ENCODE results near the gene KLF1. TPM values are rescaled to one million over a fixed set of nuclear protein-coding genes. Genes with fewer than 3 reads are reported as not detected.

KLF1 gene
- total RNA-seq, 3 donors from 2014 or later, result 0.55 to 0.92 (median 0.68) TPM

- H3K27me3 Mint-ChIP-seq (ENCODE audit: low read depth), result peaks cover 75% of the 10 kb centered on the region
- no peaks in the 10 kb centered on the region for H3K9me3 Mint-ChIP-seq
- H3K36me3 Mint-ChIP-seq (ENCODE audit: insufficient read depth), result no peaks in the 10 kb centered on the region
- H3K4me1 Mint-ChIP-seq (ENCODE audit: low read depth), result peaks cover 24% of the 10 kb centered on the region
- DNase-seq (no peak), ATAC-seq (no peak)
- no peak overlapping the region for H3K4me3 Mint-ChIP-seq
These were observed 45.9 kb downstream of the KLF1 start for GRCh38 chr19:12841094-12841493.

GRCh38 chr19:12840091-12841079 is 46.6 kb downstream of the KLF1 start:
- no peak overlapping the region for H3K4me3 Mint-ChIP-seq
- ATAC-seq, result peak; percentile 16
- H3K9me3 Mint-ChIP-seq, result no peaks in the 10 kb centered on the region
- no peak for DNase-seq
- no peaks in the 10 kb centered on the region for H3K36me3 Mint-ChIP-seq (ENCODE audit: insufficient read depth)
- H3K27me3 Mint-ChIP-seq (ENCODE audit: low read depth), result peaks cover 80% of the 10 kb centered on the region
- peaks cover 24% of the 10 kb centered on the region for H3K4me1 Mint-ChIP-seq (ENCODE audit: low read depth)

GRCh38 chr19:12838886-12839756 is 47.9 kb downstream of the KLF1 start:
- Mint-ChIP-seq H3K9me3 (no peaks in the 10 kb centered on the region), H3K36me3 (ENCODE audit: insufficient read depth) (no peaks in the 10 kb centered on the region), H3K4me1 (ENCODE audit: low read depth) (peaks cover 29% of the 10 kb centered on the region), H3K4me3 (peak overlapping the region; percentile 48), H3K27me3 (ENCODE audit: low read depth) (peaks cover 83% of the 10 kb centered on the region)
- DNase-seq, result no peak
- peak; percentile 31 to 33 for ATAC-seq

GRCh38 chr19:12838182-12838885 is 48.7 kb downstream of the KLF1 start, which contains the start of gene MAST1:
Gene MAST1 (plus strand): TSS chr19:12838515. CDS start chr19:12838573, 58 bp downstream.
- no peaks in the 10 kb centered on the region for H3K9me3 Mint-ChIP-seq
- DNase-seq (peak; percentile 34), ATAC-seq (peak; percentile 64 to 68)
- peaks cover 80% of the 10 kb centered on the region for H3K27me3 Mint-ChIP-seq (ENCODE audit: low read depth)
- H3K36me3 Mint-ChIP-seq (ENCODE audit: insufficient read depth), result no peaks in the 10 kb centered on the region
- peaks cover 30% of the 10 kb centered on the region for H3K4me1 Mint-ChIP-seq (ENCODE audit: low read depth)
- H3K4me3 Mint-ChIP-seq, result peak within 1 kb of the TSS; percentile 48

GRCh38 chr19:12837225-12837624 is 49.8 kb downstream of the KLF1 start:
- H3K36me3 Mint-ChIP-seq (ENCODE audit: insufficient read depth), result no peaks in the 10 kb centered on the region
- no peaks in the 10 kb centered on the region for H3K9me3 Mint-ChIP-seq
- DNase-seq (no peak), ATAC-seq (peak; percentile 25 to 35)
- no peak overlapping the region for H3K4me3 Mint-ChIP-seq
- H3K4me1 Mint-ChIP-seq (ENCODE audit: low read depth), result peaks cover 37% of the 10 kb centered on the region
- H3K27me3 Mint-ChIP-seq (ENCODE audit: low read depth), result peaks cover 80% of the 10 kb centered on the region

GRCh38 chr19:12836529-12836863 is 50.5 kb downstream of the KLF1 start:
- no peak overlapping the region for H3K4me3 Mint-ChIP-seq
- peaks cover 38% of the 10 kb centered on the region for H3K4me1 Mint-ChIP-seq (ENCODE audit: low read depth)
- no peaks in the 10 kb centered on the region for H3K36me3 Mint-ChIP-seq (ENCODE audit: insufficient read depth)

GRCh38 chr19:12834976-12835757 is 51.8 kb downstream of the KLF1 start:
- Mint-ChIP-seq H3K4me3 (no peak overlapping the region), H3K4me1 (ENCODE audit: low read depth) (peaks cover 29% of the 10 kb centered on the region), H3K27me3 (ENCODE audit: low read depth) (peaks cover 81% of the 10 kb centered on the region), H3K36me3 (ENCODE audit: insufficient read depth) (no peaks in the 10 kb centered on the region), H3K9me3 (no peaks in the 10 kb centered on the region)
- ATAC-seq, result no peak
- DNase-seq, result no peak

More at GRCh38 chr19:12836529-12836863, 50.5 kb downstream of the KLF1 start:
- Mint-ChIP-seq H3K9me3 (no peaks in the 10 kb centered on the region), H3K27me3 (ENCODE audit: low read depth) (peaks cover 81% of the 10 kb centered on the region)
- no peak for DNase-seq
- no peak for ATAC-seq

GRCh38 chr19:12834566-12834943 is 52.4 kb downstream of the KLF1 start, which contains the start of gene RTBDN:
Gene RTBDN (minus strand): TSS chr19:12834579. CDS start chr19:12829979, 4,600 bp downstream.
- H3K9me3 Mint-ChIP-seq, result no peaks in the 10 kb centered on the region
- H3K4me1 Mint-ChIP-seq (ENCODE audit: low read depth), result peaks cover 28% of the 10 kb centered on the region
- peak within 1 kb of the TSS; percentile 44 for H3K4me3 Mint-ChIP-seq
- H3K36me3 Mint-ChIP-seq (ENCODE audit: insufficient read depth), result no peaks in the 10 kb centered on the region
- H3K27me3 Mint-ChIP-seq (ENCODE audit: low read depth), result peaks cover 81% of the 10 kb centered on the region
- ATAC-seq, result no peak
- no peak for DNase-seq

Other genes starting within 250 kb of the KLF1 start
- 100 to 1,000 TPM in 2 of 3 donors, 10 to 100 TPM in 1; 97.3 to 131 (median 127) TPM for gene MAN2B1, start 220.5 kb downstream of the KLF1 start, total RNA-seq
- 10 to 100 TPM; 27.8 to 29.6 (median 28.3) TPM for gene WDR83, start 220.4 kb downstream of the KLF1 start, total RNA-seq
- 100 to 1,000 TPM; 129 to 137 (median 132) TPM for gene DHPS, start 205.3 kb downstream of the KLF1 start, total RNA-seq
- not detected for gene GNG14, start 199.2 kb downstream of the KLF1 start, total RNA-seq
- gene FBXW9, start 190.6 kb downstream of the KLF1 start, total RNA-seq, result 1 to 10 TPM; 7.9 to 9.9 (median 9.4) TPM
- gene TNPO2, start 163.3 kb downstream of the KLF1 start, total RNA-seq, result 100 to 1,000 TPM; 223 to 236 (median 232) TPM
- 100 to 1,000 TPM; 223 to 251 (median 235) TPM for gene TRIR, start 152.5 kb downstream of the KLF1 start, total RNA-seq
- 10 to 100 TPM; 92.8 to 95.1 (median 93.8) TPM for gene GET3, start 149.7 kb downstream of the KLF1 start, total RNA-seq
- gene BEST2, start 135.4 kb downstream of the KLF1 start, total RNA-seq, result not detected
- gene HOOK2, start 111.6 kb downstream of the KLF1 start, total RNA-seq, result 1 to 10 TPM; 5.9 to 8.4 (median 6.0) TPM
- 100 to 1,000 TPM; 261 to 295 (median 287) TPM for gene JUNB, start 95.7 kb downstream of the KLF1 start, total RNA-seq
- gene PRDX2, start 85.4 kb downstream of the KLF1 start, total RNA-seq, result 100 to 1,000 TPM; 185 to 224 (median 211) TPM
- 10 to 100 TPM; 10.3 to 18.8 (median 12.6) TPM for gene THSD8, start 85.1 kb downstream of the KLF1 start, total RNA-seq
- gene RNASEH2A, start 80.6 kb downstream of the KLF1 start, total RNA-seq, result 10 to 100 TPM; 32.3 to 42.7 (median 39.1) TPM
- gene RTBDN, start 52.6 kb downstream of the KLF1 start, total RNA-seq, result not detected
- gene MAST1, start 48.7 kb downstream of the KLF1 start, total RNA-seq, result 1 to 10 TPM in 1 of 3 donors, under 1 TPM in 2; 0.37 to 1.0 (median 0.38) TPM
- gene DNASE2, start 5.8 kb downstream of the KLF1 start, total RNA-seq, result 10 to 100 TPM; 14.3 to 19.5 (median 15.9) TPM
- gene GCDH, start 4.0 kb upstream of the KLF1 start, total RNA-seq, result 10 to 100 TPM; 60.1 to 85.8 (median 72.8) TPM
- under 1 TPM; 0.53 to 0.91 (median 0.87) TPM for gene SYCE2, start 32.1 kb upstream of the KLF1 start, total RNA-seq
- 100 to 1,000 TPM; 345 to 368 (median 368) TPM for gene FARSA, start 46.5 kb upstream of the KLF1 start, total RNA-seq
- 1,000 to 10,000 TPM; 1,489 to 1,621 (median 1,575) TPM for gene CALR, start 51.4 kb upstream of the KLF1 start, total RNA-seq
- gene RAD23A, start 58.7 kb upstream of the KLF1 start, total RNA-seq, result 100 to 1,000 TPM; 256 to 265 (median 264) TPM
- 10 to 100 TPM; 60.5 to 65.2 (median 61.8) TPM for gene GADD45GIP1, start 70.0 kb upstream of the KLF1 start, total RNA-seq
- not detected for gene DAND5, start 82.4 kb upstream of the KLF1 start, total RNA-seq
- 10 to 100 TPM; 11.1 to 20.4 (median 16.1) TPM for gene NFIX, start 108.3 kb upstream of the KLF1 start, total RNA-seq
- 1 to 10 TPM; 1.9 to 3.0 (median 2.9) TPM for gene LYL1, start 215.7 kb upstream of the KLF1 start, total RNA-seq
- 100 to 1,000 TPM; 240 to 248 (median 246) TPM for gene TRMT1, start 229.5 kb upstream of the KLF1 start, total RNA-seq
- gene NACC1, start 231.1 kb upstream of the KLF1 start, total RNA-seq, result 100 to 1,000 TPM; 127 to 137 (median 134) TPM